K562 (cell line): ENCODE data around the gene CCDC85B. TPM values are rescaled to one million over a fixed set of nuclear protein-coding genes. Genes with fewer than 3 reads are reported as not detected.

Source experiments
- ARNT ChIP-seq, 2 experiments: fragments of 450-650 bp; IDR thresholded peaks; 2 replicates each; pipeline ENCODE4 v1.6.1; 2016; ENCODE audit warnings: mild to moderate bottlenecking in 1 of 2
- BCLAF1 ChIP-seq, 2 experiments: fragments of 450-650 bp in 1 of 2; IDR thresholded peaks; 2 replicates each; pipeline ENCODE4 v1.6.1; 2011 to 2017; ENCODE audit warnings: low read depth in 2 of 2, antibody characterized with exemption in 1 of 2, borderline replicate concordance in 1 of 2, low read length in 1 of 2, mild to moderate bottlenecking in 1 of 2, mixed read lengths in 1 of 2; ENCODE audit not compliant: control insufficient read depth in 1 of 2
- BCOR ChIP-seq: fragments of 450-650 bp; IDR thresholded peaks from 2 replicates; pipeline ENCODE4 v1.6.1; 2016
- ELF1 ChIP-seq: fragments of 200-800 bp; sonication (Bioruptor generic); IDR thresholded peaks from 2 replicates; pipeline ENCODE4 v1.6.1; 2016; ENCODE audit warnings: missing genetic modification characterization, missing compliant biosample characterization
- GTF2E2 ChIP-seq: fragments of 200-800 bp; sonication (Bioruptor generic); IDR thresholded peaks from 2 replicates; pipeline ENCODE4 v1.6.1; 2016; ENCODE audit warnings: missing genetic modification characterization, missing compliant biosample characterization
- HEY1 ChIP-seq: fragments of 250-450 bp; sonication (Bioruptor Pico); IDR thresholded peaks from 2 replicates; pipeline ENCODE4 v1.5.0; 2020; ENCODE audit warnings: mild to moderate bottlenecking, moderate library complexity, borderline replicate concordance
- JUNB ChIP-seq: fragments of 450-650 bp; formaldehyde crosslinking; conservative IDR thresholded peaks from 2 replicates; pipeline ENCODE4 v1.4.0; 2020; ENCODE audit warnings: mild to moderate bottlenecking
- MBD2 ChIP-seq: sonication (generic); IDR thresholded peaks from 2 replicates; pipeline ENCODE4 v1.6.1; 2016; ENCODE audit warnings: low read depth, borderline replicate concordance
- MEF2A ChIP-seq: IDR thresholded peaks from 2 replicates; pipeline ENCODE4 v1.6.1; 2011; ENCODE audit warnings: low read depth, mild to moderate bottlenecking, low read length, moderate library complexity; ENCODE audit not compliant: control insufficient read depth
- PCBP2 ChIP-seq: fragments of 200-400 bp; formaldehyde crosslinking; IDR thresholded peaks from 2 replicates; pipeline ENCODE4 v1.6.1; 2018; ENCODE audit warnings: low read length, low read depth, mild to moderate bottlenecking, moderate library complexity; ENCODE audit not compliant: poor library complexity, severe bottlenecking
- POU5F1 ChIP-seq: fragments of 150-350 bp; IDR thresholded peaks from 2 replicates; pipeline ENCODE4 v1.6.1; 2014; ENCODE audit warnings: borderline replicate concordance, low read length, low read depth, mild to moderate bottlenecking; ENCODE audit not compliant: partially characterized antibody
- RBFOX2 ChIP-seq: fragments of 200-400 bp; formaldehyde crosslinking; IDR thresholded peaks from 2 replicates; pipeline ENCODE4 v1.6.1; 2017; ENCODE audit warnings: low read depth, mild to moderate bottlenecking, low read length, moderate library complexity
- STAG1 ChIP-seq: sonication (generic); formaldehyde crosslinking; IDR thresholded peaks from 2 replicates; pipeline ENCODE4 v1.5.0; 2020; ENCODE audit warnings: missing genetic modification reagents, borderline replicate concordance
- TFAP4 ChIP-seq: sonication (generic); formaldehyde crosslinking; IDR thresholded peaks from 2 replicates; pipeline ENCODE4 v1.8.0; 2022; ENCODE audit warnings: missing genetic modification reagents, mild to moderate bottlenecking, moderate library complexity, borderline replicate concordance
- YBX1 ChIP-seq: fragments of 450-650 bp; IDR thresholded peaks from 2 replicates; pipeline ENCODE4 v1.7.1; 2016; ENCODE audit warnings: mild to moderate bottlenecking
- ZFPM2 ChIP-seq: fragments of 250-450 bp; sonication (Bioruptor Pico); IDR thresholded peaks from 2 replicates; pipeline ENCODE4 v1.5.1; 2022; ENCODE audit warnings: mild to moderate bottlenecking
- ZNF124 ChIP-seq: sonication (generic); formaldehyde crosslinking; IDR thresholded peaks from 2 replicates; pipeline ENCODE4 v1.8.1; 2022; ENCODE audit warnings: missing genetic modification reagents
- ZNF133 ChIP-seq: fragments of 250-450 bp; sonication (Bioruptor Pico); IDR thresholded peaks from 2 replicates; pipeline ENCODE4 v1.4.0; 2020; ENCODE audit warnings: mild to moderate bottlenecking
- ZNF146 ChIP-seq: IDR thresholded peaks from one replicate; pipeline ENCODE4 v1.6.1; 2018; ENCODE audit warnings: missing compliant biosample characterization; ENCODE audit not compliant: unreplicated experiment
- ZNF197 ChIP-seq: fragments of 200-800 bp; sonication (Bioruptor generic); IDR thresholded peaks from 2 replicates; pipeline ENCODE4 v1.6.1; 2016; ENCODE audit warnings: low read depth, missing genetic modification characterization, missing compliant biosample characterization
- ZNF324 ChIP-seq: fragments of 250-450 bp; sonication (Bioruptor Pico); IDR thresholded peaks from 2 replicates; pipeline ENCODE4 v1.4.0; 2020; ENCODE audit warnings: mild to moderate bottlenecking
- ZNF436 ChIP-seq: fragments of 250-450, 450-650 bp; sonication (Bioruptor Pico); formaldehyde crosslinking; IDR thresholded peaks from 2 replicates; pipeline ENCODE4 v1.7.0; 2020; ENCODE audit warnings: mild to moderate bottlenecking
- polyA plus RNA-seq, 8 experiments: library from polyadenylated mRNA; depleted of rRNA in 4 of 8; stranded (reverse) in 5 of 8; unstranded in 3 of 8; fragments of >200 nt; fragmentation: Nextera tagmentation in 2 of 8; fragmentation: Illumina TruSeq in 1 of 8; extraction: Ambion mirVana in 2 of 8; extraction: Trizol in 1 of 8; gene quantifications; 2 replicates each; pipeline versions ENCODE4 v1.2.1 to v1.2.3, GENCODE V29; 2011 to 2014; ENCODE audit warnings: inconsistent platforms in 1 of 8, missing spikeins in 1 of 8
- total RNA-seq, 7 experiments: library from RNA; depleted of rRNA in 6 of 7; stranded (reverse); fragments of >200 nt in 6 of 7; fragmentation: Illumina TruSeq in 2 of 7; extraction: Trizol in 2 of 7; gene quantifications; 2 replicates each; pipeline versions ENCODE4 v1.2.1 to v1.2.3, GENCODE V29; 2011 to 2021; ENCODE audit warnings: low replicate concordance in 1 of 7
- TF ChIP-seq, protein P1 (sequence below): fragments of 250-450 bp; sonication (Bioruptor Pico); IDR thresholded peaks from 2 replicates; pipeline ENCODE4 v1.4.0; 2020; ENCODE audit warnings: mild to moderate bottlenecking

The CCDC85B gene
- total and polyA plus RNA-seq, 9 of the 15 experiments (the other 6 are each of a cell fraction or from before 2014, with no cell fraction given): 0.14 to 138 (median 6.2) TPM

DNA sequence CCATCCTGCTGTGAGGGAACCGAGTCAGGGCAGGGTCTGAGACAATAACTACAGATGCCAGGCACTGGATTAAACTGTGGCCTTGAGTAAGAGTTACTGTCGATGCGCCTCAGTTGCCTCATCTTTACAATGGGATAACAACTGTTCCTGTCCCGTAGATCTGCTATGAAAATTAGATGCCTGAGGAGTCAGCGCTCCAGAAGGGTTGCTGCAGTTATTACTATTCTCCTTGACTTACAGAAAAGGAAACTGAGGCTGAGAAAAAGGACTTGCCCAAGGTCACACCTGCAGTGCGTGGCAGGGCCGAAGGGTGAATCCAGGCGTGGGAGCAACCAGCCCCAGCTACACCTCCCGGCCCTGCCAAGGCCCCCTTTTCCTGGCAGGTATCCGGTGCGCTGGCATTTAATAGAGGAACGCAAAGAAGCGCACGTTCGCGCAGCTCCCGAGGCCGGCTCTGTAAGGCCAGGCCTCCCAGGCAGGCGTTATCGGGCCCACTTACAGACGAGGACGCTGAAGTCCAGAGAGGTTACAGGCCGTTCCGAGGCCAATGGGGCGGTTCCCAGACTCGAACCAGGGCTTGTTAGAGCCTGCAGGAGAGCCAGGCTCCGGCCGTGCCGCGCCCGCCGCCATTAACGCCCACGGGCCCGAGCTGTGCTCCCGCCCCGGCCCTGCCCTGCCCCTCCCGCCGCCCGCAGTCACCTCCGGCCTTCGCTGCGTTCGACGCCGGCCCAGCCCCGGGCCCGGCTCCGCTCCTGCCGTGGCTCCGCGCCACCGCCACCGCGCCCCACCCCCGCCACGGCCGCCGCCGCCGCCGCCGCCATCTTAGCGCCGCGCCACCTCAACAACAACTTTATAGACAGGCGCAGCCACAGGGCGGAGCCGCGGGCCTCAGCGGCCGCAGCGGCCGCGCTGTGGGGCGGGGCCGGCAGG is 28.0 kb downstream of the CCDC85B start, which contains the start of gene C11orf68 (continued):
- TF ChIP-seq BCLAF1 (IDR thresholded peaks at IDR 0.05; ENCODE audit: borderline replicate concordance in 1 of 2, control insufficient read depth in 1 of 2, low read depth in 2 of 2, low read length in 1 of 2) (no peak), BCOR (peak; percentile 95), POU5F1 (no peak), MBD2 (no peak; the same call in 1 of the 2 replicates), ZNF133 (CRISPR knock-in tag) (no peak), STAG1 (CRISPR knock-in tag) (peak; percentile 37; the same call in 1 of the 2 replicates), ZFPM2 (no peak), RBFOX2 (peak; percentile 84), ZNF197 (CRISPR knock-in tag) (no peak), TFAP4 (CRISPR knock-in tag) (0 out of 2 replicates have a peak, but pooled peaks have one; percentile 29), ZNF324 (no peak), PCBP2 (no peak), MEF2A (no peak), HEY1 (CRISPR knock-in tag) (no peak), YBX1 (no peak), JUNB (CRISPR knock-in tag) (no peak), ZNF124 (CRISPR knock-in tag) (no peak), GTF2E2 (tag) (no peak), ARNT (IDR thresholded peaks at IDR 0.05) (no peak), ZNF436 (no peak), ELF1 (no peak), ZNF146 (peak; percentile 5)
- TF ChIP-seq, protein P1, sequence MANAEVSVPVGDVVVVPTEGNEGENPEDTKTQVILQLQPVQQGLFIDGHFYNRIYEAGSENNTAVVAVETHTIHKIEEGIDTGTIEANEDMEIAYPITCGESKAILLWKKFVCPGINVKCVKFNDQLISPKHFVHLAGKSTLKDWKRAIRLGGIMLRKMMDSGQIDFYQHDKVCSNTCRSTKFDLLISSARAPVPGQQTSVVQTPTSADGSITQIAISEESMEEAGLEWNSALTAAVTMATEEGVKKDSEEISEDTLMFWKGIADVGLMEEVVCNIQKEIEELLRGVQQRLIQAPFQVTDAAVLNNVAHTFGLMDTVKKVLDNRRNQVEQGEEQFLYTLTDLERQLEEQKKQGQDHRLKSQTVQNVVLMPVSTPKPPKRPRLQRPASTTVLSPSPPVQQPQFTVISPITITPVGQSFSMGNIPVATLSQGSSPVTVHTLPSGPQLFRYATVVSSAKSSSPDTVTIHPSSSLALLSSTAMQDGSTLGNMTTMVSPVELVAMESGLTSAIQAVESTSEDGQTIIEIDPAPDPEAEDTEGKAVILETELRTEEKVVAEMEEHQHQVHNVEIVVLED (CRISPR knock-in tag): no peak
